Ovary (tissue), 3 donors: ENCODE measurements around the gene SLC2A5.

Experiments used
- POLR2A ChIP-seq: fragments of 450-650 bp; IDR thresholded peaks from one replicate; pipeline ENCODE4 v1.6.1; 2017; ENCODE audit warnings: antibody characterized with exemption, mild to moderate bottlenecking, moderate library complexity
- TF ChIP-seq, protein P1 (sequence below), 3 donors: fragments of 450-650 bp in 2 of 3; fragments of 200-600 bp in 1 of 3; IDR thresholded peaks; one replicate each; pipeline versions ENCODE4 v1.5.1 to v1.8.0; 2016 to 2022; ENCODE audit warnings: antibody characterized with exemption in 3 of 3, mild to moderate bottlenecking in 1 of 3
- donor health status: DM: no; HTN: no; CAD: no.

DNA sequence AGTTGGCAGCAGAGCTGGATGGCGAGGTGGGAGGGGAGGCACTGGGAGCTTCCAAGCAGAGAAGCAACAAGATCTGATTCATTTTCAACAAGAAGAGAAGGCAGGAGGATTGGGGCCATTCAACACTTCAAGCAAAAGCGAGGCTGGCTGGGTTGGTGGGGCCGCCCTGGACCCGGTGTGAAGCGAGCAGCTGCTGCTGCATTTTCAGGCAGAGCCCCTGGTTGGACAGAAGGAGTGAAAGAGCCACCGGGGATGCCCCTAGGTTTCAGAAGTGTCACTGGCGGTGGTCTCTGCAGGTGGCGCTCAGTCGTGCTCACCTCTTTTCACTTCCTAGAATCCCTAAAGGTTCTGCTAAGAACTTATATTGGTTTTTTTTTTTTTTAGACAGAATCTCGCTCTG is 61.2 kb downstream of the SLC2A5 start:
- TF ChIP-seq, protein P1, sequence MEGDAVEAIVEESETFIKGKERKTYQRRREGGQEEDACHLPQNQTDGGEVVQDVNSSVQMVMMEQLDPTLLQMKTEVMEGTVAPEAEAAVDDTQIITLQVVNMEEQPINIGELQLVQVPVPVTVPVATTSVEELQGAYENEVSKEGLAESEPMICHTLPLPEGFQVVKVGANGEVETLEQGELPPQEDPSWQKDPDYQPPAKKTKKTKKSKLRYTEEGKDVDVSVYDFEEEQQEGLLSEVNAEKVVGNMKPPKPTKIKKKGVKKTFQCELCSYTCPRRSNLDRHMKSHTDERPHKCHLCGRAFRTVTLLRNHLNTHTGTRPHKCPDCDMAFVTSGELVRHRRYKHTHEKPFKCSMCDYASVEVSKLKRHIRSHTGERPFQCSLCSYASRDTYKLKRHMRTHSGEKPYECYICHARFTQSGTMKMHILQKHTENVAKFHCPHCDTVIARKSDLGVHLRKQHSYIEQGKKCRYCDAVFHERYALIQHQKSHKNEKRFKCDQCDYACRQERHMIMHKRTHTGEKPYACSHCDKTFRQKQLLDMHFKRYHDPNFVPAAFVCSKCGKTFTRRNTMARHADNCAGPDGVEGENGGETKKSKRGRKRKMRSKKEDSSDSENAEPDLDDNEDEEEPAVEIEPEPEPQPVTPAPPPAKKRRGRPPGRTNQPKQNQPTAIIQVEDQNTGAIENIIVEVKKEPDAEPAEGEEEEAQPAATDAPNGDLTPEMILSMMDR (IDR thresholded peaks at IDR 0.05), result no peak
- no peak for TF ChIP-seq POLR2A
